Endothelial cell of umbilical vein (primary cell): ENCODE results near the gene SCN7A. TPM values are rescaled to one million over a fixed set of nuclear protein-coding genes. Genes with fewer than 3 reads are reported as not detected.

Experiments used
- BruUV-seq: library from RNA; stranded (reverse); fragments of 400-500 nt; replicated peaks from 2 replicates; lab custom pipeline; 2021; lab: Mats Ljungman, UMichigan
- CTCF ChIA-PET: fragments of 300-600, 350-600 bp; sonication (Branson Sonifier 250); formaldehyde crosslinking; loops from one replicate; lab custom pipeline; 2021; ENCODE audit warnings: antibody characterized with exemption, inconsistent platforms; lab: Charles Lee
- POLR2A ChIA-PET: fragments of 300-600, 350-600 bp; sonication (Branson Sonifier 250); formaldehyde crosslinking; loops from one replicate; lab custom pipeline; 2021; ENCODE audit warnings: antibody characterized with exemption, inconsistent platforms; lab: Charles Lee
- DNase-seq: peaks from one replicate; pipeline ENCODE4 v3.0.0-alpha.2; 2011; ENCODE audit warnings: low read depth, low spot score
- FAIRE-seq: peaks from 2 replicates; lab custom pipeline; 2011; peaks lifted over from hg19 to GRCh38; lab: Jason Lieb, UNC
- H2AFZ ChIP-seq: 2 replicates; pipeline ENCODE4 v1.6.0; 2012; ENCODE audit warnings: low read depth, low read length, control low read depth, inconsistent platforms
- H3K27ac ChIP-seq: 2 replicates; pipeline ENCODE4 v1.5.1; 2011; ENCODE audit warnings: low read depth, mild to moderate bottlenecking, control low read depth, low read length, moderate library complexity; ENCODE audit not compliant: insufficient read depth
- H3K27me3 ChIP-seq, 2 experiments: 2 replicates each; pipeline versions ENCODE4 v1.6.0 to v1.6.1; 2011; ENCODE audit warnings: low read length in 2 of 2, mixed read lengths in 1 of 2; ENCODE audit not compliant: control insufficient read depth in 2 of 2, insufficient read depth in 2 of 2
- H3K36me3 ChIP-seq, 2 experiments: 2 replicates in 1 of 2; 3 replicates in 1 of 2; pipeline ENCODE4 v1.5.1; 2011; ENCODE audit warnings: low read length in 2 of 2, mild to moderate bottlenecking in 1 of 2, moderate library complexity in 1 of 2; ENCODE audit not compliant: control insufficient read depth in 2 of 2, insufficient read depth in 2 of 2; ENCODE audit errors: extremely low read depth in 1 of 2
- H3K4me1 ChIP-seq: 3 replicates; pipeline ENCODE4 v1.5.1; 2011; ENCODE audit warnings: mild to moderate bottlenecking, low read length; ENCODE audit not compliant: control insufficient read depth, insufficient read depth; ENCODE audit errors: extremely low read depth
- H3K4me2 ChIP-seq: 2 replicates; pipeline ENCODE4 v1.6.1; 2011; ENCODE audit warnings: low read length, control low read depth, mixed read lengths; ENCODE audit not compliant: insufficient read depth
- H3K4me3 ChIP-seq, 3 experiments: fragments of 200-600 bp in 1 of 3; sonication (generic), shearing (Covaris generic) in 1 of 3; replicated peaks in 1 of 3; 2 replicates each; pipeline ENCODE4 v1.5.1; 2011 to 2016; ENCODE audit warnings: control low read depth in 3 of 3, low read length in 3 of 3, mild to moderate bottlenecking in 2 of 3, inconsistent platforms in 1 of 3, low read depth in 1 of 3, moderate library complexity in 1 of 3; ENCODE audit not compliant: insufficient read depth in 1 of 3
- H3K79me2 ChIP-seq: 2 replicates; pipeline ENCODE4 v1.6.0; 2012; ENCODE audit warnings: low read length, inconsistent platforms; ENCODE audit not compliant: control insufficient read depth, insufficient read depth
- H3K9ac ChIP-seq: replicated peaks from 2 replicates; pipeline ENCODE3; 2011; ENCODE audit warnings: low read length, control low read depth; ENCODE audit not compliant: insufficient read depth; ENCODE audit errors: extremely low read depth
- H3K9me1 ChIP-seq: replicated peaks from 3 replicates; pipeline ENCODE4 v1.6.0; 2011; ENCODE audit warnings: mild to moderate bottlenecking, low read length; ENCODE audit not compliant: control insufficient read depth, insufficient read depth; ENCODE audit errors: extremely low read depth
- H3K9me3 ChIP-seq: replicated peaks from 2 replicates; pipeline ENCODE4 v1.5.1; 2012; ENCODE audit warnings: low read length, inconsistent platforms; ENCODE audit not compliant: control insufficient read depth, insufficient read depth
- H4K20me1 ChIP-seq: replicated peaks from 2 replicates; pipeline ENCODE3; 2011; ENCODE audit warnings: mild to moderate bottlenecking, low read length; ENCODE audit not compliant: control insufficient read depth, insufficient read depth; ENCODE audit errors: extremely low read depth
- EZH2 ChIP-seq: IDR thresholded peaks from 2 replicates; pipeline ENCODE4 v1.6.1; 2012; ENCODE audit warnings: borderline replicate concordance, low read depth, mild to moderate bottlenecking, moderate library complexity, low read length, inconsistent platforms; ENCODE audit not compliant: severe bottlenecking
- FOS ChIP-seq: IDR thresholded peaks from 2 replicates; pipeline ENCODE4 v1.6.1; 2011; ENCODE audit warnings: mild to moderate bottlenecking, low read length, moderate library complexity, borderline replicate concordance; ENCODE audit not compliant: insufficient read depth
- GATA2 ChIP-seq: IDR thresholded peaks from 2 replicates; pipeline ENCODE4 v1.7.0; 2011; ENCODE audit warnings: low read depth, mild to moderate bottlenecking, moderate library complexity, mixed read lengths, low read length; ENCODE audit not compliant: insufficient read length, insufficient read depth
- JUN ChIP-seq: IDR thresholded peaks from 2 replicates; pipeline ENCODE4 v1.6.1; 2011; ENCODE audit warnings: borderline replicate concordance, low read depth; ENCODE audit not compliant: insufficient read length, insufficient read depth
- MYC ChIP-seq: IDR thresholded peaks from one replicate; pipeline ENCODE4 v1.6.1; 2011; ENCODE audit warnings: mild to moderate bottlenecking, low read depth, low read length
- POLR2A ChIP-seq: IDR thresholded peaks from 2 replicates; pipeline ENCODE4 v1.6.1; 2012; ENCODE audit warnings: low read depth, mild to moderate bottlenecking, control low read depth, low read length
- POLR2AphosphoS5 ChIP-seq: IDR thresholded peaks from 2 replicates; pipeline ENCODE4 v1.6.1; 2012; ENCODE audit warnings: low read depth, mild to moderate bottlenecking, control low read depth, low read length, moderate library complexity; ENCODE audit not compliant: insufficient read depth
- dilution Hi-C: fragments of 300-500 bp; cut with MboI; formaldehyde crosslinking; loops from one replicate; pipeline ENCODE4 v1.15.0; 2019; ENCODE audit warnings: low sequenced_read_pairs; ENCODE audit not compliant: extremely low pct_ligation_motif_present
- intact Hi-C: fragments of 100-400 bp; cut with micrococcal nuclease; formaldehyde crosslinking; loops from one replicate; pipeline ENCODE4 v1.10.0; 2022
- polyA plus RNA-seq, 4 experiments: library from polyadenylated mRNA; depleted of rRNA in 3 of 4; stranded (reverse) in 3 of 4; unstranded in 1 of 4; fragments of >200 nt; gene quantifications; 2 replicates each; pipeline versions ENCODE4 v1.2.1 to v1.2.3, GENCODE V29; 2011 to 2012; ENCODE audit warnings: missing spikeins in 1 of 4
- total RNA-seq: library from RNA; stranded (reverse); gene quantifications from 2 replicates; pipeline ENCODE4 v1.2.3, GENCODE V29; 2021
- TF ChIP-seq, protein P1 (sequence below): IDR thresholded peaks from 2 replicates; pipeline ENCODE4 v1.6.1; 2011; ENCODE audit not compliant: insufficient read depth, insufficient read length
- TF ChIP-seq, protein P2 (sequence below), 2 donors: IDR thresholded peaks; 1 replicate in 1 of 2; 2 replicates in 1 of 2; pipeline ENCODE4 v1.5.1; 2011; ENCODE audit warnings: low read length in 2 of 2, mild to moderate bottlenecking in 2 of 2, moderate library complexity in 2 of 2, control low read depth in 1 of 2, inconsistent platforms in 1 of 2, low read depth in 1 of 2; ENCODE audit not compliant: insufficient read depth in 1 of 2; ENCODE audit errors: extremely low read depth in 1 of 2

Gene SCN7A
- total and polyA plus RNA-seq, 2 donors (not counting 3 experiments of a cell fraction or from before 2014, with no cell fraction given): not detected

DNA sequence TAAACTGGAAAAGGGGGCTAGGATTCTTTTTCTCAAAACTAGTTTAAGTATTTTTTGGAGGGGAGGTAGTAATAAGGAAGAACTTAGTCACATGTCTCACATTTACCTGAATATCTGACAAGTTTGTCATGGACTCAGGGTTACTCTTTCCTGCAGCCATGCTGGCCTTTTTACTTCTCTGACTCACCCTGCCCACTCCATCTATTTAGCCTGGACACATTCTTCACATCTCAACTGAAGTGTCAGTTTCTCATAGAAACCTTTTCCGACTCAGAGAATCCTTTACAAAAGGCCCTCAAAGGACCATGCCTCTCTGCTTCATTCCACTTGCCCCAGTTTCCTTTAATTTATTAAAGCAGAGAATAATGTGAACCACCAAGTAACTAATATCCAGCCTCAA lies 42.6 kb downstream of the SCN7A start:
- DNase-seq: no peak
- no peak overlapping the region for H3K4me3 ChIP-seq
- H3K4me2 ChIP-seq: no peak overlapping the region
- no peak overlapping the region for H3K27ac ChIP-seq
- ChIA-PET POLR2A (no interaction called here), CTCF (no interaction called here)
- no peak for TF ChIP-seq MYC
- no peak for TF ChIP-seq POLR2AphosphoS5
- no peak for TF ChIP-seq JUN
- no peak for TF ChIP-seq FOS
- no peak for TF ChIP-seq GATA2
- no peak for TF ChIP-seq POLR2A
- TF ChIP-seq, protein P1, sequence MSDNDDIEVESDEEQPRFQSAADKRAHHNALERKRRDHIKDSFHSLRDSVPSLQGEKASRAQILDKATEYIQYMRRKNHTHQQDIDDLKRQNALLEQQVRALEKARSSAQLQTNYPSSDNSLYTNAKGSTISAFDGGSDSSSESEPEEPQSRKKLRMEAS: no peak
- TF ChIP-seq, protein P2, sequence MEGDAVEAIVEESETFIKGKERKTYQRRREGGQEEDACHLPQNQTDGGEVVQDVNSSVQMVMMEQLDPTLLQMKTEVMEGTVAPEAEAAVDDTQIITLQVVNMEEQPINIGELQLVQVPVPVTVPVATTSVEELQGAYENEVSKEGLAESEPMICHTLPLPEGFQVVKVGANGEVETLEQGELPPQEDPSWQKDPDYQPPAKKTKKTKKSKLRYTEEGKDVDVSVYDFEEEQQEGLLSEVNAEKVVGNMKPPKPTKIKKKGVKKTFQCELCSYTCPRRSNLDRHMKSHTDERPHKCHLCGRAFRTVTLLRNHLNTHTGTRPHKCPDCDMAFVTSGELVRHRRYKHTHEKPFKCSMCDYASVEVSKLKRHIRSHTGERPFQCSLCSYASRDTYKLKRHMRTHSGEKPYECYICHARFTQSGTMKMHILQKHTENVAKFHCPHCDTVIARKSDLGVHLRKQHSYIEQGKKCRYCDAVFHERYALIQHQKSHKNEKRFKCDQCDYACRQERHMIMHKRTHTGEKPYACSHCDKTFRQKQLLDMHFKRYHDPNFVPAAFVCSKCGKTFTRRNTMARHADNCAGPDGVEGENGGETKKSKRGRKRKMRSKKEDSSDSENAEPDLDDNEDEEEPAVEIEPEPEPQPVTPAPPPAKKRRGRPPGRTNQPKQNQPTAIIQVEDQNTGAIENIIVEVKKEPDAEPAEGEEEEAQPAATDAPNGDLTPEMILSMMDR (IDR thresholded peaks at IDR 0.05; ENCODE audit: extremely low read depth in 1 of 2, insufficient read depth in 1 of 2, low read depth in 1 of 2, low read length in 2 of 2): no peak
- no peak for TF ChIP-seq EZH2
- H3K9me3 ChIP-seq: no peaks in the 10 kb centered on the region
- H3K79me2 ChIP-seq: no peaks in the 10 kb centered on the region
- no peaks in the 10 kb centered on the region for H4K20me1 ChIP-seq
- FAIRE-seq: no peak
- BruUV-seq: no TSS peak
- intact Hi-C loops (no loop called here), dilution Hi-C loops (no loop called here)
- no peaks in the 10 kb centered on the region for H3K4me1 ChIP-seq
- H2AFZ ChIP-seq: no peak overlapping the region
- H3K27me3 ChIP-seq: no peaks in the 10 kb centered on the region
- no peak overlapping the region for H3K9ac ChIP-seq
- H3K36me3 ChIP-seq: no peaks in the 10 kb centered on the region
- H3K9me1 ChIP-seq: no peaks in the 10 kb centered on the region
